ENCODE data around the gene POPDC3. TPM values are rescaled to one million over a fixed set of nuclear protein-coding genes. Genes with fewer than 3 reads are reported as not detected.

POPDC3 gene
- total RNA-seq, 4 donors from 2014 or later = 0.46 to 3.0 TPM; not detected in 2

GRCh38 chr6:105215506-105215905, 35.7 kb upstream of the POPDC3 start:
- ATAC-seq (ENCODE audit: low FRiP score) = no peak
- no peak for TF ChIP-seq CTCF (IDR thresholded peaks at IDR 0.05)
- no peak for DNase-seq (ENCODE audit: low spot score)

- DNase-seq (ENCODE audit: low spot score) (no peak), ATAC-seq (ENCODE audit: low FRiP score) (no peak)
- TF ChIP-seq CTCF (IDR thresholded peaks at IDR 0.05) = no peak
Observed at GRCh38 chr6:105214668-105215067, 34.9 kb upstream of the POPDC3 start.

- DNase-seq (ENCODE audit: low spot score) = no peak
- no peak for ATAC-seq (ENCODE audit: low FRiP score)
- no peak for TF ChIP-seq CTCF (IDR thresholded peaks at IDR 0.05)
Observed at GRCh38 chr6:105213272-105213671, 33.5 kb upstream of the POPDC3 start.

- no peak for TF ChIP-seq CTCF (IDR thresholded peaks at IDR 0.05)
- ATAC-seq (ENCODE audit: low FRiP score) = no peak
- DNase-seq (ENCODE audit: low spot score) = no peak
Observed at GRCh38 chr6:105212587-105212986, 32.8 kb upstream of the POPDC3 start.

GRCh38 chr6:105211831-105212230, 32.0 kb upstream of the POPDC3 start:
- DNase-seq (ENCODE audit: low spot score) (no peak), ATAC-seq (ENCODE audit: low FRiP score) (no peak)
- TF ChIP-seq CTCF (IDR thresholded peaks at IDR 0.05) = no peak

- no peak for DNase-seq (ENCODE audit: low spot score)
- no peak for TF ChIP-seq CTCF (IDR thresholded peaks at IDR 0.05)
- ATAC-seq (ENCODE audit: low FRiP score) = no peak
Observed at GRCh38 chr6:105210932-105211531, 31.2 kb upstream of the POPDC3 start.

- ATAC-seq (ENCODE audit: low FRiP score) (no peak), DNase-seq (ENCODE audit: low spot score) (no peak)
- TF ChIP-seq CTCF (IDR thresholded peaks at IDR 0.05) = no peak
Observed at GRCh38 chr6:105209950-105210706, 30.3 kb upstream of the POPDC3 start.
